Measurements from ENCODE around the gene ANO8.
"Not testable (repeated sequence)": the region's sequence is repeated elsewhere in the genome, so short reads cannot be mapped to it uniquely, and the experiment has no call there.

ANO8 gene, protein sequence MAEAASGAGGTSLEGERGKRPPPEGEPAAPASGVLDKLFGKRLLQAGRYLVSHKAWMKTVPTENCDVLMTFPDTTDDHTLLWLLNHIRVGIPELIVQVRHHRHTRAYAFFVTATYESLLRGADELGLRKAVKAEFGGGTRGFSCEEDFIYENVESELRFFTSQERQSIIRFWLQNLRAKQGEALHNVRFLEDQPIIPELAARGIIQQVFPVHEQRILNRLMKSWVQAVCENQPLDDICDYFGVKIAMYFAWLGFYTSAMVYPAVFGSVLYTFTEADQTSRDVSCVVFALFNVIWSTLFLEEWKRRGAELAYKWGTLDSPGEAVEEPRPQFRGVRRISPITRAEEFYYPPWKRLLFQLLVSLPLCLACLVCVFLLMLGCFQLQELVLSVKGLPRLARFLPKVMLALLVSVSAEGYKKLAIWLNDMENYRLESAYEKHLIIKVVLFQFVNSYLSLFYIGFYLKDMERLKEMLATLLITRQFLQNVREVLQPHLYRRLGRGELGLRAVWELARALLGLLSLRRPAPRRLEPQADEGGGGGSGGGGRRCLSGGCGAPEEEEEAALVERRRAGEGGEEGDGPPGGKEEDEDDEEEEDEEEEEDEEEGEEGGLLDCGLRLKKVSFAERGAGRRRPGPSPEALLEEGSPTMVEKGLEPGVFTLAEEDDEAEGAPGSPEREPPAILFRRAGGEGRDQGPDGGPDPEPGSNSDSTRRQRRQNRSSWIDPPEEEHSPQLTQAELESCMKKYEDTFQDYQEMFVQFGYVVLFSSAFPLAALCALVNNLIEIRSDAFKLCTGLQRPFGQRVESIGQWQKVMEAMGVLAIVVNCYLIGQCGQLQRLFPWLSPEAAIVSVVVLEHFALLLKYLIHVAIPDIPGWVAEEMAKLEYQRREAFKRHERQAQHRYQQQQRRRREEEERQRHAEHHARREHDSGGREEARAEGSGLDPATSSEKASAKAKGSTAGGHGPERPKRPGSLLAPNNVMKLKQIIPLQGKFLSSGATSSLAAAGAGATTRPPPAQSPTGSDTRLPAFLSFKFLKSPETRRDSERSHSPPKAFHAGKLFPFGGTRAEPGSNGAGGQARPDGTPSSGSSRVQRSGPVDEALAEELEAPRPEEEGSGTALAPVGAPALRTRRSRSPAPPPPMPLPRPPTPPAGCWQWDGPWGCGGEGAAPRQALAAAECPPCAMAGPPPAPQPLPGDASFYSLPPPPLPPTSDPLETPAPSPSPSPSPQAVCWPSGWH

DNA sequence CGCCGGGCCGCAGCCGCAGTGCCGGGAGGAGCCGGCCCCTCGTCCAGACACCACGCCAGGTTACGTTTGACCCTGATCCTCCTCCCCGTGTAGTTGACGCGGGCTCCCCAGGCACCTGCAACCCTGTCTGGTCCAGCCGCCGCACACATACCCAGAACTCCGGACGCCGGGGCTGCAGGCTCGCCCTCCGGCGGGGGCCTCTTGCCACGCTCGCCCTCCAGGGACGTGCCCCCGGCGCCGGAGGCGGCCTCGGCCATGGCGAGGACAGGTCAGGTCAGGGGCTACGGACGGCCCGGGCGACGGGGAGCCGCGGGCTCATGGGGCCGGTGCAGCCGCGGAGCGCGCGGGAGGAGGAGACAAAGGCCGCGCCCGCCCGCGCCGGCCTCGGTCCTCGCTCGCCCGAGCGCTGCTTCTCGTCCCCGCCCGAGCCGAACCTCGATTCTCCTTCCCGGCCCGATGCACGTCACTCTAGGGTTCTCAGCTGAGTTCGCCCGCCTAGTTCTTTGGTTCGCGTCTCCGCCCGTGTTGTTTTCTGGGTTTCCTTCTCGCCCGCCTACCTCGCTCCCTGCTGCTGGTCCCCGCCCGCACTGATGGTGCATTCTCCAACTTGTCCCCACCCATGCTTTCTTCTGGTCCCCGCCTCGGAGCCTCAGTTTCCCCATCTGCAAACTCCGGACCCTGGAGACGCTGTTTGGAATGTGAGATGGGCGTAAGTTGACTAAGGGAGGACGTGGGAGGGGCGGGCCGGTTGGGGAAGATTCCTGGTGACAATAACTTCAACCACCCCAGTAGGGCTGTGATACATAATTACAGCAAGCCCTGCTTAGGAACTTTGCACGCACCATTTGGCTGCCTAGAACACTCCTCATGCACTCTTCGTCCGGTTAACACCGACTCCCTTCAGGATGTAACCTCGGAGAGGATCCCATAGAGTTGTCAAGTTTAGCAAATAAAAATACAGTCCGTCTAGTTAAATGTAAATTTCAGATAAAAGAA is at the start of gene ANO8:
Gene ANO8 (minus strand): TSS at position 442 of the 996 bp plus-strand sequence. CDS start 185 bp downstream, at position 257.
- peak; percentile 88 to 89 for DNase-seq (ENCODE audit: low read depth in 2 of 2)

DNA sequence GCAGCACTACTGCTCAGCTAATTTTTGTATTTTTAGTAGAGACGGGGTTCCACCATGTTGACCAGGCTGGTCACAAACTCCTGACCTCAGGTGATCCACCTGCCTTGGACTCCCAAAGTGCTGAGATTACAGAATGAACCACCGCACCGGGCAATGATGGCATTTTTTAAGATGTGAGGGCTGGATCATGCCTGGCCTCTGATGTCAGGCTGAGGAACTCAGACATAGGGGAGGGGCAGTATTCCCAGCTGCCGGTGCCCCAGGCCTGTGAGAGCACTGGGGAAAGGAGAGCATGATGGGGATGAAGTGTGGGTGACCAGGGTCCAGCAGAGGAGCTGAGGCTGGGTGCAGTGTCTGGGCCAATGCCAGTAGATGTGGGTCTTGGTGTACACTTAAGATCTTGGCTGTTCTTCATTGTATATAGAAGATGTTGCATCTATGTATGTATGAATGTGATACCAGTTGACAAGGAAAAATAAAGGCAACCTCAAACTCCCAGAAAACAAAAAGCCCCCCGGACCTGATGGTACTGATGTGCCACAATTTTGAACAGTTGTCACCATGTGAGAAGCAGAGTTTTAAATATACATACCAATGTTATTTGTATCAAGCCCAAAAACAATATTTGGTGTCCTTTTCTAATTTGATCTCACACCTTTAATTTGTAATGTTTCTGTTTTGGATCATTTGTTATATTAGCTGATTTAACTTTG is 45.9 kb upstream of the ANO8 start:
- no peak for DNase-seq (ENCODE audit: low read depth in 2 of 2)

DNA sequence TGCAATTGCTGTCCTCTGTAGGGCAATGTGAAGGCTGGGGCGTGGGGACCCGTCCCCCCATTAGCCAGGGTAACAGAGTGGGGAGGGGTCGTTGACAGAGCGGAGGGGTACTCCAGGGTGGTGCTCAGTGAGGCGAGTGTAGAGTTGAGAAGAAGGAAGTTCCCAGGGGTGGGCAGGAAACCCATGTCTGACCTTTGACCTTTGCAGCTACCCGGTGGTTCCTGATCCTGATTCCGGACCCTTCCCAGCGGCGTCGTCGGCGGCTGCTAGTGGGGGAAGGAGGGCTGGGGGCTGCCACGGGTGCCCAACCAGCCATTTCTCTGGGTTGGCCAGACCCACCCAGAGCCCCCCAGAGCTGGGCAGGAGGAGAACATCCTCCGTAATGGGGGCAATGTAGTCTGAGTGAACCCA is 44.6 kb upstream of the ANO8 start:
- no peak for DNase-seq (ENCODE audit: low read depth in 2 of 2)

DNA sequence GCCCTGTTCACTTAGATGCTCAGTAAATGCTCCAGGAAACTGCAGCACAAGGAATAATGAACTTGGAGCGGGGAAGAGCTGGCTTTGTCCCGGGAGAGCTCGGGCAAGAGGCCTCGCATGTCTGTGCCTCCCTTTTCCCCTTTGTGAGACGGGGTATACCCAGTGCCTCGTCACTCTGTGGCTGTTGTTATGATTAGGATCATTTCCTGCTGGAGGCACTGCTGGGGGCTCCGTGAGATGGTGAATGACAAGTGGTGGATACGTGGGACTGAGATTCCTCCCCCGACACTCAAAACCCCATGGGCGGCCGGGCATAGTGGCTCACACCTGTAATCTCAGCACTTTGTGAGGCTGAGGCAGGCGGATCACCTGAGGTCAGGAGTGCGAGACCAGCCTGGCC is 43.6 kb upstream of the ANO8 start:
- no peak for DNase-seq (ENCODE audit: low read depth in 2 of 2)

DNA sequence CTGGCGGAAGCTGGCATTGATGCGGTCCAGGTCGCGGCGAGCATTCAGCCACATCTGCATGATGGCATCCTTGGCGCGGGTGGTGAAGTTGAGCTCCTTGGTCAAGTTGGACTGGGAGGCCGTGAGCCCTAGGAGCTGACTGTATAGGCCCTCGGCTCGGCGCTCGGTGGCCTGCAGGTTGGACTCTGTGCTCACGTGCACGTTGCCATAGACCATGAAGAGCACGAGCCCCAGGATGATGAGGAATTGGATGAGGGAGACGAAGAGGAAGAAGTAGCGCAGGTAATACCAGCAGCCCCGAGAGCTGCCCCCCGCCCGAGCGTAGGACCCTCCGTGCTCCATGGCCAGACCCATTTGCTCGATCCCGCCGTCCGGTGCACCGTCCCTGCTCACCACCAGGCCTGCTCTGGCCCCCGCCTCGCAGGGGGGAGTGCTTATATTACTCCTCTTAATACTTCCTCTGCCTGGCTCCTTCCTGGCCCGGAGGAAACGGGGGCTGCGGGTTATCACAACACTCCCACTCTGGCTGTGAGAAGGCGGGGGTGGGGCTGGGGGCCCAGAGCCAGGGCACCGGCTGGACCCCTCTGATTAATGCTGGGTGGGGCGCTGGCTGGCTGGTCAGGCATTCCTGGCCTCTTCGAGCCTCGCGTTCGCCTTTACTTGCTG is 42.4 kb upstream of the ANO8 start, which contains the start of gene PLVAP:
Gene PLVAP (minus strand): TSS at position 408 of the 666 bp plus-strand sequence. CDS start 54 bp downstream, at position 354.
- no peak for DNase-seq (ENCODE audit: low read depth in 2 of 2)

DNA sequence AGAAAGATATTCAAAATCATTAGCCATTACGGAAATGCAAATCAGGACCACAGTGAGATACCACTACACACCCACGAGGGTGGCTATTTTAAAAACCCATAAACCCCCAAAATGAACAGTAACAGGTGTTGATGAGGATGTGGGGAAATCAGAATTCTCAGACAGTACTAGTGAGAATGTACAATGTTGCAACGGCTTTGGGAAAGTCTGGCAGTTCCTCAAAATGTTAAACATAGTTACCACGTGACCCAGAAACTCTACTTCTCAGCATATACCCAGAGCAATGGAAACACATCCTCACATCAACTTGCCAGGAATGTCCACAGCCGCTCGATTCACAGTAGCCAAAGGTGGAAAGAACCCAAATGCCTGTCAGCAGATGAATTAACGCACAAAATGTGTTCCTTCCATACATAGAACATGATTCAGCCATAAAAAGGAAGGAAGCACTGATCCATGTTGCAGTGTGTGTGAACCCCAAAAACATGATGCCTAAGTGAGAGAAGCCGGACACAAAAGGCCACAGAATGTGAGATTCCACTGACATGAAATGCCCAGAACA is 35.5 kb upstream of the ANO8 start:
- no peak for DNase-seq (ENCODE audit: low read depth in 2 of 2)

DNA sequence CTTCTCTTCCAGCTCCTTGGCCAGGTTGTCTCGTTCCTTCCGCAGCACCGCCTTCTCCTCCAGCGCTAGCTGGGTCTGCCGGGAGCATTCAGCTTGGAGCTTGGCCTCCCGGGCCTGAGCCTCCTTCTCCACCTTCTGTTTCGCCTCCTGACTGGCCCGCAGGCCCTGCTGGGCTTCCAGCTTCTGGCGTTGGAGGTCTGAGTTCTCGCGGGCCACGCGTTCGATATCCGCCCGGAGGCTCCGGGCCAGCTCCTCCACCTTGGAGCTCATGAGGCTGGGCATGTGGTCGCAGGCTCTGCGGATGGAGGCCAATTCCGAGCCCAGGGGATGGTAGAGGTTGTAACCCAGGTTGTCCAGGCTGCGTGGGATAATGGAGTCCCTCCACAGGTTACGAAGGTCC is 30.7 kb upstream of the ANO8 start:
- DNase-seq (ENCODE audit: low read depth in 2 of 2), result no peak

DNA sequence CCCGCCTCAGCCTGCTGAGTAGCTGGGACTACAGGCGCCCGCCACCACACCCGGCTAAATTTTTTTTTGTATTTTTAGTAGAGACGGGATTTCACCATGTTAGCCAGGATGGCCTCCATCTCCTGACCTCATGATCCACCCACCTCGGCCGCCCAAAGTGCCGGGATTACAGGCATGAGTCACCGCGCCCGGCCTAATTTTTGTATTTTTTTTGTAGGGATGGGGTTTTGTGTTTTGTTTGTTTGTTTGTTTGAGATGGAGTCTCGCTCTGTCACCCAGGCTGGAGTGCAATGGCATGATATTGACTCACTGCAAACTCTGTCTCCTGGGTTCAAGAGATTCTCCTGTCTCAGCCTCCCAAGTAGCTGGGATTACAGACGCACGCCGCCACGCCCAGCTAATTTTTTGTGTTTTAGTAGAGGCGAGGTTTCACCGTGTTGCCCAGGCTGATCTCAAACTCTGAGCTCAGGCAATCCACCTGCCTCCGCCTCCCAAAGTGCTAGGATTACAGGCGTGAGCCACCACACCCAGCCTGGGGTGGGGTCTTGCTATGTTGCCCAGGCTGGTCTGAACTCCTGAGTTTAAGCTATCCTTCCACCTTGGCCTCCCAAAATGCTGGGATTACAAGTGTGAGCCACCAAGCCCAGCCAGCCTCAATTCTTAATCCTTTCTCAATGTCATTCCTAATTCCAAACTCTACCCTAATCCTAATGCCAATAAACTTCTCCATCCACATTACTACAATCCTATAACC is 29.4 kb upstream of the ANO8 start:
- DNase-seq (ENCODE audit: low read depth in 2 of 2), result not testable (repeated sequence)

DNA sequence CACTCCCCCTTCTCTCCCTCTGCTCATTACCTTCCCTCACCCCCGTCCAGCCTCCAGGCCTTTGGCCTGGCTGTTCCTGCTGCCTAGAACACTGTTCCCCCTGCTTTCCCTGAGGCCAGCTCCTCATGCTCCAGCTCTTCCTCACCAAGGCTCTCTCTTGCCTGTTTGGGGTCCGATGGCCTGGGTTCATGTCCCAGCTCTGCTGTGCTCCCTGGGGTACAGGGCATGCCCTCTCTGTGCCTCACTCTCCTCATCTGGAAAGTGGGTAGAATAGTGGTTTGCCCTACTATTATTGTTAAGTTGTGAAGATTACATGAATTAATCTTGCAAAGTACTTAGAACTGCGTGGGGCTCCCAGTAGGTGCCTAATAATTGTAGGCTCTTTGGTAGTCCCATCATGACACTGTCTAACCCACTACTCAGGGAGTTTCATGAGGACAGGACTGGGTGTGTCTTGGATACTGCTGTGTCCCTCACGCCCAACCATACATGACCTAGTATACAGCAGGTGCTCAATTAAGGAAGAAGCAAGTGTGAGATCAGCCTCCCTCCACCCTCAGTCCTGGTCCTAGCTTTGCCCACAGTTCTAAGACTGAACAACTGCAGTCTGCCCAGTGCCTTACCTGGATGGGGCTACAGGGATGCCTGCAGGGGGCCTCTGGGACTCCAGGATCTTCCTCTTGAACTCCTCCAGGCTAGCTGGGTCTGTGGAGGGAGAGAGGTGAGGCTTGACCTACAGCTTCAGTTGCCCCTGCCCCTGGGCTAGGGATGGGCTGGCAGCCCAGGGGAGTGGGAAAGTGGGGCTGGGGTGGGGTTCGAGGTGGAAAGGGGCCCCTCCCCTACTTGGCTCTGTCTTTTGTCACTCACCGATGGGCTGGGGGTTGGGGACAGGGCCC is 25.5 kb upstream of the ANO8 start:
- DNase-seq (ENCODE audit: low read depth in 2 of 2), result no peak

DNA sequence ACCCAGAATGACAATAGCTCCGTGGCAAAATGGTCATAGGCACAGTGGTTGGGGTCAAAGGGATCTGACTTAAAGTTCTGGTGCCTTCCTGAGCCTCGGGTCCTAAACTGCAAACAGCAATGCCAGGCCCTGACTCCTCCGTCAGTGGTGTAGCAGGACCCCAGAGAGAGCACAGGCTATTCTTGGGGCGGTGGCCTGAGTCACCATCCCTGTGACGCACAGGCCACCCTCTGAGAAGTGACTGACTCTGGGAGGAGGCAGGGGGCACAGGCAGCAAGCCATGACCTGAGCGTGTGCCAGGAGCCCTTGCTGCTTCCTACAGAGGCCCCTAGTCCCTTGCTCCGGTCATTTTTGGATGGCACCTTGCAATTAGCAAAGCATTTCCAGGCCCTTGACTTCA is 23.7 kb upstream of the ANO8 start:
- DNase-seq (ENCODE audit: low read depth in 2 of 2), result no peak

DNA sequence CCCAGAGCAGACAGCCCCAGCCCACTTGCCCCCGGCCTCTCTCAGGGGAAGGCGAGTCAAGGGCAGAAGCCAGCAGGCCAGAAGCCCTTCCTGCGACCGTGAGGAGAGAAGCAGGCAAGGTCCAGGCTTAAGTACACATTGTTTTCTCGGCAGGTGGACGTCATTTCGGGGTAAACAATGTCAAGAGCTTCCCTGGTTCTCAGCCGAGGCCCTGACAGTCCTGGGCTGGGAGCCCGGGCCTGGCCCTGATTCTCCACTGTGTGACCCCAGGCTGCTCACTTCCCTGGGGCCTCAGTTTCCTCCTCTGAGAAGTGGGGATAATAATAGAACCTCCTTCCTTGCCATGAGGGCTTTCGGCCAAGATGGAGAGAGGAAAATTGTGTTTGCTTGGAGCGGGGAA is 23.1 kb upstream of the ANO8 start:
- no peak for DNase-seq (ENCODE audit: low read depth in 2 of 2)

DNA sequence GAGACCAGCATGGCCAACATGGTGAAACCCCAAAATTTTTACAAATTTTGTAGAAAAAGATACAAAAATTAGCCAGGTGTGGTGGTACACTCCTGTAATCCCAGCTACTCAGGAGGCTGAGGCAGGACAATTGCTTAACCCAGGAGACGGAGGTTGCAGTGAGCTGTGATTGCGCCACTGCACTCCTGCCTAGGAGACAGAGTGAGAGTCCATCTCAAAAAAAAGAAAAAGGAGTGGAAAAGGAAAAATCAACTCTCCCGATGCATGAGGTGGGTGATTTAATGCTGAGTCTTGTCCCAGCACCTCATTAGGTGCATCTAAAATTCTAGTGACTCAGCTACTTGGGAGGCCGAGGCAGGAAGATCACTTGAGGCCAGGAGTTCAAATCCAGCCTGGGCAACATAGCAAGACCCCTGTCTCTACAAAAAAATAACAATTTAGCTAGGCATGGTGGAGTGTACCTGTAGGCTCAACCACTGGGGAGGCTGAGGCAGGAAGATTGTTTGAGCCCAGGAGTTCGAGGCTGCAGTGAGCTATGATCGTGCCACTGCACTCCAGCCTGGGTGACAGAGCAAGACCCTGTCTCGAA is 22.5 kb upstream of the ANO8 start:
- DNase-seq (ENCODE audit: low read depth in 2 of 2), result no peak

DNA sequence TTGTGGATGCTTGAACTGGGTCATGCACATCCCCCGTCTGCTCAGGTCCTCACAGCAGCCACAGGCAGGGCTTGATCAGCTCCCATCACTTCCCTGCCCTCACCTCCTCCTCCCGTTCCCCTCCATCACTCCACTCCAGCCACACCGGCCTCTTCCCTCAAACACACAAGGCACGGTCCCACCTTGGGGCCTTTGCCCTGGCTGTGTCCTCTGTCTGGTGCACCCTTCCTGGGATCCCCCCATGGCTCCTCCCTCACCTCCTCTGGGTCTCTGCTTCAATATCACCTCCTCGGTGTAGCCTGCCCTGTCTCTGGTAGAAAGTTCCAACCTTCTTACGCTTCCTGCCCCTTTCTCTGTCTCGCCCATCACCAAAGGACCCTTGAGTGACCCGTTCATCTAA is 18.7 kb upstream of the ANO8 start:
- DNase-seq (ENCODE audit: low read depth in 2 of 2), result no peak

DNA sequence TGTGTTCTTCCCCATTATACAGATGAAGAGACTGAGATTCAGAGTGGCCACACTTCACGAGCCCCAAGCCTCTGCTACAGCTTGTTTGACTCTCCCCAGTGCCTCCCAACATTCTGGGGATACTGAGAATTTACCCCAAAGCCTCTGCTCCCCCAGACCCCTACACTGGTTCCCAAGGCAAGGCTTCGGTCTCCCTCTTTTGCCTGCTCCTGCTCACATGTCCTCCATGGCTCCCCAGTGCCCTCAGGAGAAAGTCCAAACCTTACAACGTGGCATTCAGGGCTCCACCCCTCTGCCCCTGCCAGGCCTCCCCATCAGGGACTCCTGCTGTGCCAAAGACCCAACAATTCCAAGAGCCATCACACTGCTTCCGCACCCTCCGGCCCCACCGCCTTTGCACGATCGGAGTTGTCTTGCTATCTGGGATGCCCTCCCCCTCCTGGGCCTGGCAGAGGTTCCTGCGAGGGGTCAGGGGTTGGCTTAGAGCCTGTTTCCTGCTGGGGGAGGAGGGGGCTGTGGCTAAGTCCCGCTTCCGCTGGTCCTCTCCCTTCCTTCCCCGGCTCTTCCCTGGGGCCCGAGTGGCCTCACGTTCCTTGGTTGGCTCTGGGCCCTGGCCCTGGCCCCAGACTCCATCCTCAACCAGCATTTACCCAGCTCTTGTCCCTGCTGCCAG is 18.1 kb upstream of the ANO8 start:
- DNase-seq (ENCODE audit: low read depth in 2 of 2), result no peak

DNA sequence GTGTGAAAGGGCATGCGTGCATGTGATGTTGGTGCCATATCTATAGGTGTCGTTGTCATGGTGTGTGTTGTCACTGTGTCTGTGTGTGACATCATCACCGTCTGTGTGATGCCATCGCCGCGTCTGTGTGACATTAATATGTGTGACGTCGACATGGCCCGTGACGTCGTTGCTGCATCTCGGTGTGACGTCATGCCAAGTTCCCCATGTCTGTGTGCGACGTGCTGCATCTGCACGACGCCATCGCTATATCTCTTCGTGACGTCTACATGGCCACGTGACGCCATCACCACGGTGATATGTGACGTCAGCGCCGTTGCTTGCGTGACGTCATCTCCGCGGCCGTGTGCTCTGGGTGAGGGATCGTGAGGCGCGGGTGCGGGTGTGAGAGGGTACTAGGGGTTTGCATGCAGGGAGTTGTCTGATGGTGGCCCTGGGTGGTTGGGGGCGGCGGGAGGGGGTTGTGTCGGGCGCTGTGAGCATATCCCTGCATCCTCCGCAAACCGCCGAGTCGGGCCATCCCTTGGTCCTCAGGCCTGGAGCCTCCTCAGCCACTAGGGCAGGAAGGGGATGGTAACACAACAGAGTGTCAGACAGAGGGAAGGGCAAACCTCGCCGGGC is 17.3 kb upstream of the ANO8 start:
- no peak for DNase-seq (ENCODE audit: low read depth in 2 of 2)

DNA sequence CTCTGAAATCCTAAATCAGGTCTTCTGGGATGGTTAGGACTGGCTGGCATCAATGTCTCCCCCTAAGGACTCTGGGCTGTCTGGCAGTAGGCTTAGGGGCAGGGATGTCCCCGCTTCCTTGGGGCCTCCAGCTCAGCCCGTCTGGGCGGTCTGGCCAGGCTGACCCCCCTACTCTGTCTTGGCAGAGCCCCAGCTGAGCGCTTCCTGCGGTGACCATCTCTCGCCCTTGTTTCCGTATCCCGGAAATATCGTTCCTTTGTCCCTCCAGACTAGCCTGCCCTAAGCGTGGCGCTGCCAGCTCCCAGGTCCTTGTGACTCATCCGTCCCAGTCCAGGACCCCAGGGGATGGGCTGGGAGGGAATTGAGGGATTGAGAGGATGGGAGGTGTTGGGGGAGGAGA is 14.0 kb upstream of the ANO8 start:
- no peak for DNase-seq (ENCODE audit: low read depth in 2 of 2)
